GM12891 (cell line): Measurements from ENCODE around the gene RAB1B.
"Not testable (repeated sequence)": the region's sequence is repeated elsewhere in the genome, so short reads cannot be mapped to it uniquely, and the experiment has no call there.

Experiments used
- DNase-seq: peaks from one replicate; pipeline ENCODE4 v3.0.0; 2011; ENCODE audit warnings: low spot score; ENCODE audit not compliant: insufficient read length
- FAIRE-seq: peaks from 2 replicates; lab custom pipeline; 2011; peaks lifted over from hg19 to GRCh38; lab: Jason Lieb, UNC
- PAX5 ChIP-seq: IDR thresholded peaks from 2 replicates; pipeline ENCODE4 v1.6.1; 2011; ENCODE audit warnings: low read length, moderate library complexity, mild to moderate bottlenecking; ENCODE audit not compliant: insufficient read depth, severe bottlenecking
- POLR2A ChIP-seq: IDR thresholded peaks from 2 replicates; pipeline ENCODE4 v1.6.1; 2011; ENCODE audit warnings: low read depth, low read length, control low read depth
- POLR2AphosphoS5 ChIP-seq: IDR thresholded peaks from 2 replicates; pipeline ENCODE4 v1.6.1; 2011; ENCODE audit warnings: low read depth, low read length, control low read depth
- POU2F2 ChIP-seq: IDR thresholded peaks from 2 replicates; pipeline ENCODE4 v1.6.1; 2011; ENCODE audit warnings: low read depth, mild to moderate bottlenecking, control low read depth, low read length, moderate library complexity
- SPI1 ChIP-seq: IDR thresholded peaks from 2 replicates; pipeline ENCODE4 v1.6.1; 2011; ENCODE audit warnings: low read depth, low read length, control low read depth
- TAF1 ChIP-seq: IDR thresholded peaks from 2 replicates; pipeline ENCODE4 v1.6.1; 2011; ENCODE audit warnings: low read depth, low read length, control low read depth

The RAB1B gene

DNA sequence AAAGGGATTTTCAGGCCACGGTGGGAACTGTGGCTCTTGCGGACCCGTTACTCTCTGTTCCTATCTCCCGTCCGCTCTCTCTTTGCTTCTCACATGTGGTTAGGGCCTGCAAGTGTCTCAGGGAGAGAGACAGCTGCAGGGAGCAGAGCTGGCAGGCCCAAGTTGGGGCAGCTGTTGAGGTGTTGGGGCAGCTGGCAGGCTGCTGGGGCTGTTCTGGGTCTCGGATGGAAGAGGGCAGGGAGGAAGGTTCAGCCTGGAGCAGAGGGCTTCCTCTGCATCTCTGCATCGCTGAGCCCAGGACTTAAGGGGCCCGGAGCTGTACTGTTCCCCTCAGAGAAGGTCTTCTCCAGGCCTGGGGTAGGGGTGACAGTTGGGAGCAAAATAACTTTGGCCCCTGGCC, 7.0 kb downstream of the RAB1B start:
- TF ChIP-seq POU2F2 = no peak
- TF ChIP-seq TAF1 = no peak
- no peak for TF ChIP-seq PAX5
- TF ChIP-seq SPI1 = no peak
- no peak for TF ChIP-seq POLR2A
- no peak for TF ChIP-seq POLR2AphosphoS5
- FAIRE-seq (no peak), DNase-seq (no peak)

DNA sequence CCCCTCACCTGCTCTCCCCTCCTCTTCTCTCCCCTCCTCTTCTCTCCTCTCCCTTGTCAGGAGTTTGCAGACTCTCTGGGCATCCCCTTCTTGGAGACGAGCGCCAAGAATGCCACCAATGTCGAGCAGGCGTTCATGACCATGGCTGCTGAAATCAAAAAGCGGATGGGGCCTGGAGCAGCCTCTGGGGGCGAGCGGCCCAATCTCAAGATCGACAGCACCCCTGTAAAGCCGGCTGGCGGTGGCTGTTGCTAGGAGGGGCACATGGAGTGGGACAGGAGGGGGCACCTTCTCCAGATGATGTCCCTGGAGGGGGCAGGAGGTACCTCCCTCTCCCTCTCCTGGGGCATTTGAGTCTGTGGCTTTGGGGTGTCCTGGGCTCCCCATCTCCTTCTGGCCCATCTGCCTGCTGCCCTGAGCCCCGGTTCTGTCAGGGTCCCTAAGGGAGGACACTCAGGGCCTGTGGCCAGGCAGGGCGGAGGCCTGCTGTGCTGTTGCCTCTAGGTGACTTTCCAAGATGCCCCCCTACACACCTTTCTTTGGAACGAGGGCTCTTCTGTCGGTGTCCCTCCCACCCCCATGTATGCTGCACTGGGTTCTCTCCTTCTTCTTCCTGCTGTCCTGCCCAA, 7.7 kb downstream of the RAB1B start:
- no peak for TF ChIP-seq SPI1
- no peak for TF ChIP-seq POU2F2
- TF ChIP-seq POLR2AphosphoS5 = no peak
- no peak for TF ChIP-seq PAX5
- no peak for TF ChIP-seq POLR2A
- TF ChIP-seq TAF1 = no peak
- no peak for DNase-seq
- FAIRE-seq = no peak

- 0 out of 2 replicates have a peak, but pooled peaks have one; percentile 20 for TF ChIP-seq POLR2AphosphoS5
- not testable (repeated sequence) for FAIRE-seq, DNase-seq
Measured at GRCh38 chr11:66276619-66277018, 8.2 kb downstream of the RAB1B start.

DNA sequence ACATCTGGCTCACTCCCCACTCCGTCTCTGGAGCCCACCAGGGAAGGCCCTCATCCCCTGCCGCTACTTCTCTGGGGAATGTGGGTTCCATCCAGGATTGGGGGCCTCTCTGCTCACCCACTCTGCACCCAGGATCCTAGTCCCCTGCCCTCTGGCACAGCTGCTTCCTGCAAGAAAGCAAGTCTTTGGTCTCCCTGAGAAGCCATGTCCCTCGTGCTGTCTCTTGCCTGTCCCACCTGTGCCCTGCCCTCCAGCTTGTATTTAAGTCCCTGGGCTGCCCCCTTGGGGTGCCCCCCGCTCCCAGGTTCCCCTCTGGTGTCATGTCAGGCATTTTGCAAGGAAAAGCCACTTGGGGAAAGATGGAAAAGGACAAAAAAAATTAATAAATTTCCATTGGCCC, 8.6 kb downstream of the RAB1B start:
- not testable (repeated sequence) for FAIRE-seq, DNase-seq

GRCh38 chr11:66277471-66278362, 9.3 kb downstream of the RAB1B start, which contains the start of gene CNIH2:
TSS of gene CNIH2 (plus strand) at chr11:66278175. CDS start at chr11:66278457, 282 bp downstream.
- TF ChIP-seq SPI1 = no peak
- peak; percentile 57; the same call in 1 of the 2 replicates for TF ChIP-seq POLR2AphosphoS5
- FAIRE-seq (peak; percentile 76), DNase-seq (peak; percentile 74)

- FAIRE-seq = no peak
- TF ChIP-seq POLR2A (peak; percentile 29; the same call in 1 of the 2 replicates), POLR2AphosphoS5 (no peak)
- DNase-seq = no peak
Measured at GRCh38 chr11:66278363-66279091, 10.1 kb downstream of the RAB1B start.

DNA sequence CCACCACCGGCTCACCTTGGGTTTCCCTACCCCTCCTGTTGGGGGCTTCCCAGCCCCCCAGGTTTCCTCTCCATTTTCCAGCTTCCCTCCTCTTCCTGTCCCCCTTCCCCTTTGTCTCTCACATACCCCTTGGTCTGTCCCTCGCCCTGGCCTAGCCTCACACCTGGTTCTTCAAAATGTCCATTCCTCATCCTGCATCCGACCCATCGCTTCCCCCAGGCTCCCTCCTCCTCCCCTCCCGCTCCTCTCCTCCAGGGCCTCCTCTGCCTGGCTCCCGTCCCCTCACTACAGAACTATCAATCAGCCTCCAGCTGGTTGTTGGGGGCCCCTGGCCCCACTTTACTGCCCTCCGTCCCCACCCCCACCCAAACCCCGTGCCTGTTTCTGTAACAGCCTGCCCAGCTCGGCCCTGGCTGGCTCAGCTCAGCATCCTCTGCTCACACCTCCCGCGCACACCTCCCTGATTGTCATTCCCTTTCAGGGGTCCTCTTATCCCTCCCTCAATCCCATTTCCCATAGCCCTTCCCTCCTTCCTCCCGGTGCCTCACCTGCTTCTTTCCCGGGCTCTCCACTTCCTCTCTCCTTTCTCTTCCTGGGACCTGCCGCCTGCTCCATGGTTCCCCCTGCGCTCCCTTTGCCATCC, 10.8 kb downstream of the RAB1B start:
- TF ChIP-seq PAX5 = no peak
- TF ChIP-seq TAF1 = no peak
- TF ChIP-seq POU2F2 = no peak
- no peak for TF ChIP-seq POLR2AphosphoS5
- no peak for TF ChIP-seq SPI1
- no peak for TF ChIP-seq POLR2A
- FAIRE-seq = no peak
- DNase-seq = no peak

GRCh38 chr11:66280428-66280827, 12.0 kb downstream of the RAB1B start:
- no peak for TF ChIP-seq TAF1
- TF ChIP-seq SPI1 = no peak
- no peak for TF ChIP-seq POLR2AphosphoS5
- no peak for TF ChIP-seq PAX5
- TF ChIP-seq POU2F2 = no peak
- no peak for TF ChIP-seq POLR2A
- FAIRE-seq = no peak
- no peak for DNase-seq

- no peak for FAIRE-seq
- no peak for TF ChIP-seq POLR2A
- TF ChIP-seq POLR2AphosphoS5 = no peak
- TF ChIP-seq TAF1 = no peak
- TF ChIP-seq POU2F2 = no peak
- TF ChIP-seq PAX5 = no peak
- TF ChIP-seq SPI1 = no peak
- no peak for DNase-seq
Measured at GRCh38 chr11:66281001-66281400, 12.6 kb downstream of the RAB1B start.
